AG20443 (cell line): ENCODE results near the gene CFAP97D1.

ENCODE experiments used
- DNase-seq: peaks from one replicate; pipeline ENCODE4 v3.0.0; 2012; ENCODE audit warnings: low spot score, mixed read lengths

CFAP97D1 gene

DNA sequence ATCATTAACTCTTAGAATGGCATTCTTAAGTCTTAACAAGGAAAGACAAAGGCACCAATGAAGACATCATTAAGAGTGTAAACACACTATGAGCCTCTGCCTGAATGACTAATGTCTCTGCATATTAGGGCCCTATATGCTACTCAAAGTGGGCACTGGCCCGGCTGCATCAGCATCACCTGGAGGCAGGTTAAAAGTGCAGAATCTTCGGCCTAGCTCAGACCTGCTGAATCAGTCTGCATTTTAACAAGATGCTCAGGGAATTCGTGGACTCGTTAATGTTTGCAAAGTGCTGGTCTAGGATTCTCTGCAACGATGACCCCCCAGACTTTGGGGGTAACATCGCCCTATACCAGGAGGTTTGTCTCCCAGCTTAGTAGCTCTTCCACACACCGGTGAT, 46.0 kb downstream of the CFAP97D1 start:
- no peak for DNase-seq

DNA sequence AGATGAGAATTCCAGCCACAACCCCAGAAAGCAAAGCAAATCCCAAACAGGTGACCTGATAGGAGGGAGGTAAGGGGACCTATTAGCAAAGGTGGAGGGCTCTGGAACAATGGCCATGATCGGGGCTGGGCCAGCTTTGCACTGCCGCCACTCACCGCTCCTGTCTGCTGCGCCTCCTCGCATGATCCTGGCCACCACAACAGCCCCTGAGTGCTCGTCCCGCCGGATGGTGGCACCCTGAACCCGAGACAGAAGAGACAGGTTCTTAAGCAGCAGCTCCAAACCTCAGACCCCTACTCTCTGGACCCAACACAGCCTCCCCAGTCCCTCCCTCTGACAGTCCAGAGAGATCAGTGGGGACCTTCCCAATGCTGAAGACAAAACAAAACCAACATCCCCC, 47.4 kb downstream of the CFAP97D1 start:
- DNase-seq, result no peak

DNA sequence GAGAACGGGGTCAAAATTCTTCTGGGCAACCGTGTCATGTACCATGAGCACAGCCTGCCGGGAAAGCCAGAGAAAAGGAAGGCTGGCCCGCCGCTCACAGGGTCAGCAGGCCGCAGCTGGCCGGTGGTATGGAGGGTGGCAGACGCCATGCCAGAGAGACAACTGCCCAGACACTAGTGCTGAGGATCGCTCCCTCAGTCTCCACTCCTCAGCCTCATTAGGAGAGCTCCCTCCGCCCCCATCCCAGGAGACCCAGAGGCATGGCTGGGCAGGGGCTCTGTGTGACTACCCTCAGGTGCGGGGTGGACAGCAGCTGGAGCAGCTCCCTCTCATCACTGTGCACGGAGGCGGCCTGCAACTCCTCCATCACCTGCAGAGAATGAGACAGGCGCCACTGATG, 49.5 kb downstream of the CFAP97D1 start:
- DNase-seq, result no peak

DNA sequence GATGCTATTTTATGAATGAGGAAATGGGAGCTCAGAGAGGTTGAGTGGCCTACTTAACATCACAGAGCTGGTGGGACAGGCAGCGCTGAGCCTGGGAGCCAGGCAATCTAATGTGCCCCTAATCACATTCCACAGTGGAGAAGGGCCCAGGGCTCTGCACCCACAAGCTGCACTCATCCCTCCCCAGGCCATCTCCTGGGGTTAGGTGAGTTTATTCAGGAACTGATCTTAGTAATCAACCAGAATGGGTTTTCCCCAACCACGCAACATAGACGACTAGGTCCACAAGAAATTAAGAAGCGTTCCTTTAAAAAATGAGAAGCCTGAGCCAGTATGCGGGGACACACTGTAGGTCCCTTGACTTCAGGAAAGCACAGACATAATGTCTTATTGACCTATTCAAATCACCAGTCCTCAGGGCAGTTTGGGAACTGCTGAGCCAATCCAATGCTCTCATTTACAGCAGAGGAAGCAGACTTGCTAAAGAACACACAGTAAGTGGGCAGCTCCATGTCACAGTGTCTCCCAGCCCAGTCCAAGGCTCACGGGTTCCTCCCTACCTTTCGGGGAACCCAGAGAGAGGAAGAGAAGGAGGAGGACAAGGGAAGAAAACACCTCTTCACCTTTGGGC, 50.4 kb downstream of the CFAP97D1 start:
- no peak for DNase-seq

DNA sequence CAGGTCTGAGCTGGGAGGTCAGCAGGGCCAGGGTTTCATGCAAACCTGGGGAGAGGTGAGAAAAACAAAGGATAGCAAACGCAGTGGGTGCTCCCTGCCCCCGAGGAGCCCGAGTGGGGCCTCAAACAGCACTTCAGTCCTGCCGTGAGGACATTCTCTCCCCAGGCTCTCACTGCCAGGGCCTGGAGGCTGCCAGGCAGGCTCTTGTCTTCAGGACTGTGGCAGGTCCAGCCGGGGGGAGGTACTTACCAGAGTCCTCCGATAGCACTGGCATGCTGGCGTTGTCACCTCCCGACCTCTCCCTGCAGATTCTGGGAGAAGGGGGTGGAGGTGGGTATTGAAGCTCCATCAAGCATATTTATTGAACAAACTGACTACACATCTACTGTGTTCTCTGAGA, 51.4 kb downstream of the CFAP97D1 start:
- no peak for DNase-seq

GRCh38 chr17:43832168-43832975, 52.1 kb downstream of the CFAP97D1 start:
- peak; percentile 93 for DNase-seq

DNA sequence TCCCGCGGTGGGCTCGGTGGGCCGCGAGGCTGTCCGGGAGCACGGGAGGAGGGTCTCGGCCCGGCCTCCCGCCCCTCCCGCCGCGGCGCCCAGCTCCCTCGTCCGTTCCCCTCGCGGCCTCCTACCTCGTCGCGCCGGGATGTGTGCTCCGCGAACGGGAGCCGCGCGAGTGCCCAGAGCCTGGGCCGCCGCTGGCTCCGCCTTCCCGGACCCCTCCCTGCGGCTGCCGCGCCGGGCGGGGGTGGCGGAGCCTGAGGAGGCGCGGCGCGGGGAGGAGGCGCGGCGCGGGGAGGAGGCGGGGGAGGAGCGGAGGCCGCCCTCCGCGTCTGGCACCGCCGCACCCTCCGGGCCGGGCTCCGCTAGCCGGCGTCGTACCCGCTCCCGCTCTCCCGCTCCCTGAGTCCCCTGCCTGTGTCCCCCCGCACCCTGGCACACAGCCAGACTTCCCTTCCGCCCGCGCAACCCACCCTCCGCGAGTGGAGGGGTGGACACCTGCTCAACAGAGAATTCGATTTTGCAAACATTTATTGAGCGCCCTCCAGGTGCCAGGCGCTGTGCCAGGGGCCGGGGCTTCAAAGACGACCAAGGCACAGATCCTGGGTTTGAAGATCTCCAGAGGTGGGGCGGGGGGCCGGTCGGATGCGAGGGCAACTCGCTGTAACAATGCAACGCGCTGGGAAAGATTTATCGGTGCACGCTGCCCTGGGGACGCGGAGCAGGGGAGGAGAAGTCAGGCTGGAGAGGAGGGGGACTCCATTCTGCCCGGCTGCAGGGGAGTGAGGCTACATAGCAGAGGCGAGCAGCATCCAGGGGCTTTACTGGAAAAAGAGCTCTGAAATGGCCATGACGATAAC, 53.0 kb downstream of the CFAP97D1 start, which contains the start of gene MPP3:
MPP3 (minus strand) TSS at position 171 of the 854 bp plus-strand sequence. CDS start 1,240 bp downstream, outside the sequence.
- DNase-seq, result peak; percentile 97

DNA sequence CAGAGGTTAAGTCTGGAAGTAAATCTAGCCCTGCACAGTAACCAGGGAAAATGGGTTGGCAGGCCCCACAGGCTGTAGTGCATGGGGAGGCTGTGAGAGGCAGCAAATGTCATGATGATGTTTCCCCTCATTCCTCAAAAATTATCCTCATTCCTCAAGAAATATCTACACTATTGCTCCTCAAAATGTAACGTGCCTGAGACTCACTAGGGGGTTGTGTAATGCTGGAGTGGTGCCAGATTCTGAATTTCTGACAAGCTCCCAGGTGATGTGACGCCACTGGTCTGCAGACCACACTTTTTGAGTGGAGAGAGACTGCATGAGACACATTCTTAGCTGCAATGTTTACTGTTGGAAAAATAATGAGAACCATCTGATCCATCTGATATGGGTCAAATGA, 53.9 kb downstream of the CFAP97D1 start:
- peak; percentile 72 for DNase-seq
